ENCODE data around the gene C1orf122.
"Not testable (repeated sequence)": the region's sequence is repeated elsewhere in the genome, so short reads cannot be mapped to it uniquely, and the experiment has no call there.

The C1orf122 gene

DNA sequence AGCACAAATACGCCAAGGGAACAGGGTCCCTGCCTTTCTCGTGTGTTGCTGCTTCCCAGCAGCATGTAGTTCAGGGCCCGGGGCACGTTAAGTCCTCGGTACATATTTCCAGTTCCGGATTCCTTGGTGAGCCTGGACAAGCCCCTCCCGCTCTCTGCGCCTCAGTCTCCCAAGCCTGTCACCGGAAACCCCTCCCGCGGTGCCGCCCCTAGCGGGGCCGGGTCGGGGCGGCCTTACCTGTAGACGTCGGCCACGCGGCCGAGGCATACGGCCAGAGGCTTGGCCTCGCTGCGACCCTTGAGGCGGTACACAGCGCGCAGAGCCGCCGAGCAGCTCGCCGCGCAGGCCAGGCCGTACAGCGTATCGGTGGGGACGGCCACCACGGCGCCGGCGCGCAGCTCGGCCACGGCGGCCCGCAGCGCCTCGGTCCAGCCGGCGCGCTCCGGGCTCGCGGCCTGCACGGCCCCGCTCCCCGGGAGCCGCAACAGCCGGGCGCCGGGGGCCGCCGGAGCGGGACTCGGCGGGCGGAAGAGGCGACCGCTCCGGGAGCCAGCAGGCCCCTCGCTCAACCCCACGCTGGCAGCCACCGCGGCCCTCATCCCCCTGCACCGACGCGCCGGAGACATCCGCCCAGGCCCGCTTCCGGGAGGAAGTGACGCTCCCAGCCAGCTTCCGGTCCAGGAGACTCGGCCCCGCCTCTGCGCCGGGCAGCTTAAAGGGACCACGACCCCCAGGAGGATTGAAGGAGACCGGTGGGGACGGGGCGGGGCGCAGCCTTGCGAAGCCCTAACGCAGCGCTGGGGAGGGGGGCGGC, at the start of gene C1orf122, which contains the start of gene YRDC:
Gene C1orf122 (plus strand): TSS at position 236 of the 814 bp plus-strand sequence. CDS start 615 bp downstream, outside the sequence.
Gene YRDC (minus strand): TSS at position 654 of the 814 bp plus-strand sequence. CDS start 28 bp downstream, at position 626.
- peak; percentile 91 for DNase-seq

DNA sequence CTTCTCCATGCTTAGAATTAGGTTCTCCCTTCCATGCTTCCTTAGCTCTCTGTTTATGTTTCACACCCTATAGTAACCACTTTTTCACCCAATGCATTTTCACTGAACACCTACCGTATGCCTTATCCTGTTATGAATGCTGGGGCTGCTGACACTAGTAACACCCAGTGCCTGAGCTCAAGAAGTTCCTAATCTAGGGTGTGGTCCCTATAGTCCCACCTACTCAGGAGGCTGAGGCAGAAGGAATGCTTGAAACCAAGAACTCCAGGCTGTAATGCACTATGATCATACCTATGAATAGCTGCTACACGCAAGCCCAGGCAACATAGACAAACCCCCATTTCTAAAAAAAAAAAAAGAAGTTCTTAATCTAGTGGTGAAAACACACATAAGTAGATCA, 48.1 kb upstream of the C1orf122 start:
- DNase-seq: peak; percentile 6

DNA sequence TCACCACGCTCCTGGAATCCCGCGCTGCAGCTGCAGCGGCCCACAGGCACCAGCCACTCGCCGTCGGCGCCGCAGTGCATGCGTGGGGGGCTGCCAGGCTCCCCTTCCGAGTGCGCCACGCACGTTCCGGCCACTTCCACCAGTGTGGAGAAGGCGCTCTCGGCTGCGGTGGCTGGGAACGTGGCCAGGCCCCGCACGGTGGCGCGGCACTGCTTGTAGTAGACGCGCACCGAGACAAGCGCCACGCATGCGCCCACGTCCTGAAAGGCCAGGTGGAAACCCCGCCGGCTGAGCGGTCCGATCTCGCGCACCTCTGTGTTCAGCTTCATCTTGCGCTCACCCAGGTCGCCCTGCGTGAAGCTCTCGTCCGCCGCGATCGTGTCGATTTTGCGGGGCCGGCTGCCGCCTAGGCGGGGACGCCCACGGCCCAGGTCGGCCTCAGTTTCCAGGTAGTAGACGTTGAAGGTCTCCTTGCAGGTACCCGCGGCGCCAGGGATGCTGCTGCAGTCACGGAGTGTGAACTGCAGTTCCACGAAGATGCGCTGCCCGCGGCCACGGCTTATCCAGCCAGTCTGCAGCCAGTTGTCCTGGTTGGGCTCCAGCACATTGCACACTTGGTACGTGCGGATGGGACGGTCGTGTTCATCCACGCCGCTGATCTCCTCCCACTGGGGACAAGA, 46.0 kb upstream of the C1orf122 start:
- DNase-seq: no peak

DNA sequence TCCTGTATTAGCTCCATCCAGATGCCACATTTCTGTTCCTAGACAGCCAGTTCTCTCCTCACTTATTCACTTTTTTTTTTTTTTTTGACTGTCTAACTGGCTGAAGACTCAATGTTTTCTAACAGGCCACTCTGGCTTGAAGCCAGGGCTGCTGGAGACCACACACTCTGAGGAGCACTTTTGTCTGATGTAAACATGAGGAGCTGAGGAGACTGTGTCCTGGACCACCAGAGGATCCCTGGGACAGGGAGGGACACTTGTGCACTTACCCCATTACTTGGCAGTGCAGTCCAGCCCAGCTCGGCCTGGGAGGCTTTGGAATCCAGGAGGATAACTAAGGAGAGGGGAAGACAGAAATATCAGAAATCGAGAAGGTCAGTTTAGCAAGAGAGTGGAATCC, 45.1 kb upstream of the C1orf122 start:
- DNase-seq: no peak

DNA sequence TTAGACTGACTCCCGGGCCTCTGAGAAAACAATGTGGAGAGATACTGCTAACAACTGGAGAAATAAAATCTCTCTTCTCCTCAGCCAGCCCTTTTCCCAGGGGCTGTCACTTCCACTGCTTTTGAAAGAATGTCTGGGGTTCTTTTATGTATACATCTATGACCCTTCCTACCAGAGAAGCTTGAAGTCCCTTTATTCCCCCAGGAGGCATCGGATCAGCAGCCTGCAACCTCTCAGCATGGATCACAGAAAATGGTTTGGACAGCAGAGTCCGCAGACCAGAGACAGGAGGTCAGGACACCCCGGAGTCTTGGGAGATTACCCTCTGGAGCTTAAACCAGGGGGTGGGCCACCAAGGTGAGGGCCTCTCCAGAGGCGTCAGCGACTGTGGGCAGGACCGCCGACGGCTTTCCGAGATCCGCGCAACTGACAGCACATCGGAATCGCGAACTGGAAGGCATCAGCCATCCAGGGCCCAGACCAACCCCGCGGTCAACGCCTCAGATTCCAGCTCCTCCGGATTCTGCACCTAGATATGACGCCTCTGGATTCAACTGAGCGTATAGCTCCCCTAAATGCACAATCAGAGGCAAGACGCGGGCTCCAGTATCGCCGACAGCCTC, 43.7 kb upstream of the C1orf122 start:
- DNase-seq: no peak

DNA sequence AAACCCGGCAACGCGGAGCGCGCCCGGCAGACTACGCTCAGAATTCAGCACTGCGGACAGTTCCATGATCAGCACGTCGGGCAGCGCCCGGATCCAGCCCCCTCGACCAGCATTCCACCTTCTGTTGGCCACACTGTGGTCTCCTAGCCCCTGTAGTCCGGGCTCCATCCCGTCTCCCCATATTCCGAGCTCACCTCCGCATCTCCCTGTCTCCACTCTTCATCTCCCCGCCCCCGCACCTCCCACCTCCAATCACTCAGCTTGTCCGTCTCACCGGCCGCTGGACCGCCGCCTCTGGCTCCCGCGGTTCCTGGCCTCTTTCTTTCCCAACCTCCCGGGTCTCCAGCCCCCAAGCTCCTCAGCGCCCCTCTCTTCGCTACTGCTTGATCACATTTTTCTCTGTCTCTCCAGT, 43.2 kb upstream of the C1orf122 start:
- DNase-seq: no peak

DNA sequence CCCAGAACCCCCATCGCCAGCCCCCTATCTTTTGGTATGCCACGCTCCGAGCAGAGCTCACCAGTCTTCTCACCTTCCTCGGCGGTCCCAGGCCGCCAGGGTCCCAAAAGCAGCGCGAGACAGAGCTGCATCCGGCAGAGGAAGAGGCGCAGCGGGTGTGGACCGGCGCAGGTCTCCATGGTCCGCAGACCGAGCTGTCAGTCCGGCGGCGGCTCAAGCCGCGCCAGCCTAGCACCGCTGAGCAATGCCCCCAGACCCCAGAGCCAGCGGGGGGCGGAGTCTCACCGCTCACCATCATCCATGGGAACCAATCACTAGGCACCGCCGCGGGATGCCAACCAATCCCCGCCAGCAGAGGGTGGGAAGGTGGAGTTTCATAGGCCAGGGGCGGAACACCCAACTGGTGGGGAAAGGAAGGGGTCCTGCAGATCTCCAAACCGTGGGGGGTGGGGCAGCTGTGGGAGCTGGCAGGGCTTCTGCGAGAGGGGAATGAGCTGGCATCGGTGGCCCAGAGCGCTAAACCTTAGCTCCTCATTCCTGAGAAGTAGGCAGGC, 42.6 kb upstream of the C1orf122 start, which contains the start of gene EPHA10:
Gene EPHA10 (minus strand): TSS at position 233 of the 554 bp plus-strand sequence. CDS start 54 bp downstream, at position 179.
- peak; percentile 85 for DNase-seq

DNA sequence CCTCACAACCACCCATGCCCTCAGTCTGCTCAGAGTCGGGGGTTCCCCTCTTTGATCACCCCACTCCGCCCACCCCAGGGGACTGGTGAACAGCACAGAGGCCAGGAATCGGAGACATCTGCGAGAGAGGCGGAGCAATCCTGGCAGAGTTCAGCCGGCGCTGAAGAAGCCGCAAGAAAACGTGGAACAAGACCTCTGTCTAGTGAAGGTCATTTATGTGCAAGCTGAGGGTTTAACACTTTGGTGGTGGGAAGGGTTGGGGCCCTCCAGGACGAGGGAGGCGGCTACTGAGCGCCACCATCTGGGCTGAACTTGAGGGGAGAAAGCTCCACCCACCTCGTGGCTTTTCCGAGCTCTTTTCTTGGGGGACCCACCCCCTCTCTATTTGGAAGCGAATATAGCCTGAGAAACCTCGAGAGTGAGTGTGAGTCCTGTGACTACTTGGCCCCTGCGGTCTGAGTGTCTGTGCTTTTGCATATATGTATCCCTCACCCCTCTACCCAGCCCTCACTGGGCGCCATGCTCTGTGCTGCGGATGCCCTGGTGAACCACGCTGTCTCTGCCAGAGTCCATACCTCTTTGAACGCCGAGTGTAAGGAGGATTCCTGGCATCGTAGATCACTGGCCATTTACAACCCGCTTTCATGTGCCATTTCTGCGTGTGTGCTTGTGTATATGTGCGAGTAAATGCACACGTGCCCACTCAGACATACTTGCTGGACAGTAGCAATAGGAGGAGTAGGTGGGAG, 41.5 kb upstream of the C1orf122 start:
- peak; percentile 58 for DNase-seq

DNA sequence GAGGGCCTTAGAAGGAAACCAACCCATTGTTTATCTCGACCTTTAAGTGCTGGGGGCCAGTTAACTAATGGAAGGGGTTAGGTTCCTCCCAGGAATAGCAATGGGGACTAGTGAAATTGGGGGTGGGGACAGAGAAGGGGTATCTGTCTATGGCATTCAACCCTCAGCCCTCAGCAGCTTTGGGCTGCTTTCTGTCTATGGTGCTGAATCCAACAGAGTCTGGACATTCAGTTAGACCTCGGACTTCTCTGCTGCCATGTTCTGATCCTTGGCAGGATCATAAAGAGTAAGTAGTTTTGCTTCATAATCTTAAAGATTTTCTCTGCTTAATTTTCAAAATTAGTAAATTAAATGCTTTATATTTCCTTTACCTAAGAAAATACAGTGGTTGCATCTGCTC, 40.1 kb upstream of the C1orf122 start:
- DNase-seq: no peak

DNA sequence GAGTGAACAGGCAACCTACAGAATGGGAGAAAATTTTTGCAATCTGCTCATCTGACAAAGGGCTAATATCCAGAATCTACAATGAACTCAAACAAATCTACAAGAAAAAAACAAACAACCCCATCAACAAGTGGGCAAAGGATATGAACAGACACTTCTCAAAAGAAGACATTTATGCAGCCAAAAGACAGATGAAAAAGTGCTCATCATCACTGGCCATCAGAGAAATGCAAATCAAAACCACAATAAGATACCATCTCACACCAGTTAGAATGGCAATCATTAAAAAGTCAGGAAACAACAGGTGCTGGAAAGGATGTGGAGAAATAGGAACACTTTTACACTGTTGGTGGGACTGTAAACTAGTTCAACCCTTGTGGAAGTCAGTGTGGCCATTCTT, 36.1 kb upstream of the C1orf122 start:
- DNase-seq: not testable (repeated sequence)

DNA sequence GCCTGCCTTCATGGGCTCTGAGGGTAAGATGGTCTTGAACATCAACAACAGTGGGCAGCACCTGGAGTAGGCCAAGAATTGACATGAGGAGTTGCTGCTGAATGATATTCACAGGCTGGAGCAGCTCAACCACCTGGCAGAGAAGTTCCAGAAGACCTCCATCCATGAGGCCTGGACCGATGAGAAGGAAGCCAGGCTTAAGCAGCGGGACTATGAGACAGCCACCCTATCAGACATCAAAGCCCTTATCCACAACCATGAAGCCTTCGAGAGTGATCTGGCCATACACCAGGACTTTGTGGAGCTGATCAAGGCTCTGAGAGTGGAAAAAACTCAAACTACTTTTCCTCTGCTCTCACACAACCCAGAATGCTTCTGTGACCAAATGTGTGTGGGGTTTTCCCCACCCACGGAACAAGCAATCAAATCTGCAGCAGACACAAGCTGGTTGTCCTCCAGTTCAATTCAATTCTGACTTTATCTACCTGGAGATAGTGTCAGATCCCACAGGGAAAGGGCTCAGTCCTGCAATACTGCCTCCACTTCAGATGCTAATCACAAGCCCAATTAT, 30.6 kb upstream of the C1orf122 start:
- DNase-seq: no peak

DNA sequence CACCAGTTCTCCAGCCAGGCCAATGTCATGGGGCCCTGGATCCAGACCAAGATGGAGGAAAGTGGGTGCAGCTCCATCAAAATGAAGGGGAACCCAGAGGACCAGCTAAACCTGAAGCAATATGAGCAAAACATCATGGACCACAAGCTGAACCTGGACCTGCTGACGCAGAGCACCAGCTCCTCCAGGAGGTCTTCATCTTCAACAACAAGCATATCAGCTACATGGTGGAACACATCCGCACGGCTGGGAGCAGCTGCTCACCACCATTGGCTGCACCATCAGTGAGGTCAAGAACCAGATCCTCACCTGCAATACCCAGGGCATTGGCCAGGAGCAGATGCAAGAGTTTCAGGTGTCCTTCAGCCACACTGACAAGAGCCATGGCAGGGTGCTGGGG, 28.9 kb upstream of the C1orf122 start:
- no peak for DNase-seq

DNA sequence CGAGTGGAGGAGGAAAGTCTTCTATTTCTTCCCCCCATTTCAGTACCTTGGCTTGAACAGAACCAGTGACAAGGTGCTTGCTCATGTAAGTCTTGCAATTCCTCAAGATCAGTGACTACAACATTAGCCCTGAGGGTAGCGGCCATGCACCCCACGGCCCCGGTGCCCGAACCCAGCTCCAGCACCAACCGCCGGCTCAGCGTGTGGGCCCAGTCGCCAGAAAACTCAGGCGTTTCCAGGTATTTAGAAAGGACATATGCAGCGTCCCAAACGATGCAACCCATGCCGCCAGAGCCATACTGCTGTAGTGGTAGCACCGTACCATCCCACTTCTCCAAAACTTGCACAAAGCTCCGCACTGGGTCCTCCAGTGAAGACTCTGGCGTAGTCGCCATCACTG, 25.1 kb upstream of the C1orf122 start:
- DNase-seq: no peak

DNA sequence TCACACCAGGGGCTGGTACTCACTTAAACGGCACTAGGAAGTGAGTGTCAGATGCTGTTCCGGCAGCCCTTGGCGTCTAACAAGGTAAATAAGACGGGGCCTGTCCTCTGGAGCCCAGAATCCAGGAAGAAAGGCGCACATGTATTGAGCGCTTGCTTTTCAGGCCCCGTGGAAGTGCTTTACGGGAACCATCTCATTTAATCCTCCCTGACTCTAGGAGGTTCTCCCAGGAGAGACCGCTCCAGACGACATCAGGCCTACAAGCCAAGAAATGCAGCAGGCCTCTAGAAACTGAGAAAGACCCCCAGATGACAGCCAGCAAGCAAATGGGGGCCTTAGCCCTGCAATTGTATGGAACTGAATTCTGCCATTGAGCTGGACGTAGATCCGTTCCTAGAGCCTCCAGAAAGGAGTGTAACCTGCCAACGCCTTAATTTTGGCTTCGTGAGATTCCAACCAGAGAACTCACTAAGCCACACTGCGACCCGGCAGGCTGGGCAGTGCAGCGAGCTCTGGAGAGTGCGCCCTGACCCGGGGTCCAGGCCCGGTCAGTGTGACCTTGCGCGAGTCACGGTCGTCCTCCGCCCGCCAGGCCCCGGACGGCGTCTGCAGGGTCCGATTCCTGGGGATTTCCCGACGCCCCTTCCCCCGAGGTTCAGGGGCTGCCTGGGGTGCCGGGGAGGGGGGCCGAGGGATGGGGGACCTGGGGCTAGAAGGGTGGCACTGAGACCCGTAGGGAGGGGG, 14.5 kb upstream of the C1orf122 start:
- DNase-seq: no peak

DNA sequence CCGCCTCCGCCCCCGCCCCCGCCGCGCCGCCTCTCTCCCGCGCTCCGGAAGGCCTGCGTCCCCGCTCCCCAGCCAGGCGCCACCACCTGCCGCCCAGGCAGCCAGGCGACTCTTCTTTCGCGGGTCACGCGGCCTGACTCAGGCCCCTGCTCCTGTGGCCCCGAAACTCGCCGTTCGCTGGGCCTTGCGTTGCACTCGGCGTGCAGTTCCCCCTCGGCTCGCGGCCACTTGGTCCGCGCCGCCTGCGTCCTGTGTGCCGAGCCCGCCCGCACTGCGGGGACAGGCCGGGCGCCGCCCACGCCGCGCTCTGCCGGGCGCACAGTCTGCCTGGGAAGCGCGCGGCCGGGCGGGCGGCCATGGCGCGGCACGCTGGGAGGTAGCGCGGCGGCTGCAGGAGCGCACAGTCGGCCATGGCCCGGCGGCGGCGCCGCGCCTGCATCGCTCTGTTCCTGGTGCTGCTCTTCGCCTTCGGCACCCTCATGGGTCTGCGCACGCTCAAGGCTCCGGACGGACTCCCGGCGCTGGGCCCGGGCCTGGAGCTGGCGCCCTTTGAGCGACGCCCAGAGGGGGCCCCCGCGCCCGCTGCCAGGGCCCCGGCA, 13.7 kb upstream of the C1orf122 start, which contains the start of gene MANEAL:
Gene MANEAL (plus strand): TSS at position 75 of the 599 bp plus-strand sequence. CDS start 336 bp downstream, at position 411.
- peak; percentile 51 for DNase-seq

DNA sequence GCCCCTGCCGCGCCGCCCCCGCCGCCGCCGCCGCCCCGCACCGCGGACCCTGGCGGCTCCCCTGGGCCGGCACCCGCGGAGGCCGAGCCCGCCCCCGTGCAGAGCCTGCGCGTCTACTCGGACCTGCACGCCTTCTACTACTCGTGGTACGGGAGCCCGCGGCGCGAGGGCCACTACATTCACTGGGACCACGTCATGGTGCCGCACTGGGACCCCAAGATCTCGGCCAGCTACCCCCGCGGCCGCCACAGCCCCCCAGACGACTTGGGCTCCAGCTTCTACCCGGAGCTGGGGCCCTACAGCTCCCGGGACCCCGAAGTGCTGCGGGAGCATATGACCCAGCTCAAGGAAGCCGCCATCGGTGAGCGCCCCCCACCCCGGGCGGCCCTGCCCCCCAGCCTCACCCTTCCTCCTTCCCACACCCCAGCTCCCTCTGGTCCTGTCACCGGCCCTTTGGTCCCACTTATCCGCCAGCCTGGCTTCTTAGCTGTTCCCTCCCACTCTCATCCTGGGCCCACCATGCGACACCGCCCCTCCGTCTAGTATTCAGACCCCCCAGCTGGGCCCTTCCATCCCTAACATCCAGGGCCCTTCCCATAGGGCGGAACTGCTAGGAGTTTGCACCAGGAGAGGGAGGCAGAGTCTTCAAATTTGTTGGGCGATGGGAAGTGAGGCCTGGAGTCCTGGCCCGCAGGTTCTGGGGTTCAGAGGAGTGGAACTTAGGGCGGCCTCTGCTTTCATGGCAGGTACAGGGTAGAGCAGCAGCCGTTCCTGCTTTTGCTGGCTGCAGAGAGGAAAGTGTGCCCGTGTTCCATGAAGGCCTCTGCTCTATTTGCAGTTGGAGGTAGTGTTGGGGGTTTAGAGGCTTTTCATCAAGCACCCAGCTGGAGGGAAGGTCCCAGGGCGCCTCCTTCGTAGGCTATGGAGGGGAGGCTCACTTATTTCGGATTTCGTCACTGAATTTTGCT, 12.9 kb upstream of the C1orf122 start:
- peak; percentile 19 for DNase-seq

DNA sequence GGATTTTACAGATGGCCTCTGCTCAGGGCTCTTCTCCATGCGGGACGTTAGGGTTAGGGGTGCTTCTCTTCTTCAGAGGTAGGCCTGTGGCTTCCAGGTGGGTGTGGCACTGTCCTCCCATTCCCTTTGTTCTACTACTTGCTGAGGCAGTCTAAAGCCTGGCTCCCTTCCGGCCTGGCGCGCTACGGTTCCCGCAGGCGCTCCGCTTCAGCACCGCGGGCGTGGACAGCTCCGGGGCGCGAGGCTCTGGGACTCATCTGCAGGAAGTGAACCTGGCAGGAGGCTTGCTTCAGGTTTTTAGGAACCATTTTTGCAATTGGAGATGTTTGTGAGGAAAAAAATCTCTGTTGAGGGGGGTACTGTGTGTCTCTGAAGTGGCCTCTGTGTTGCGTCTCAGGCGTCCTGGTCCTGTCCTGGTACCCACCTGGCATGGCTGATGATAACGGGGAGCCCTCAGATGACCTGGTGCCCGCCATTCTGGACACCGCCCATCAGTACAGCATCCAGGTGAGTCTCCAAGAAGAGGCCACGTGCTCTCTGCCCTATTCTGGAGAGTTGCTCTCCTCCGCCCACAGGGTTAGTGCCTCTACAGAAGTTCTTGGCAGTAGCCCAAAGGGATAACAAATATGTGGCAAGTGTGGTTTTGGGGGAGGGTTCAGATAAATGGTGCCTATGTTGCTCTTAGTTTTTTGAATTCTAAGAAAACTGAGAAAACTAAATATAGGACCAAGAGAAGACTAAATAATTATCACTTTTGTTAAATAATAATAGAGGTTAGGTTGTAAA, 12.1 kb upstream of the C1orf122 start:
- DNase-seq: no peak

DNA sequence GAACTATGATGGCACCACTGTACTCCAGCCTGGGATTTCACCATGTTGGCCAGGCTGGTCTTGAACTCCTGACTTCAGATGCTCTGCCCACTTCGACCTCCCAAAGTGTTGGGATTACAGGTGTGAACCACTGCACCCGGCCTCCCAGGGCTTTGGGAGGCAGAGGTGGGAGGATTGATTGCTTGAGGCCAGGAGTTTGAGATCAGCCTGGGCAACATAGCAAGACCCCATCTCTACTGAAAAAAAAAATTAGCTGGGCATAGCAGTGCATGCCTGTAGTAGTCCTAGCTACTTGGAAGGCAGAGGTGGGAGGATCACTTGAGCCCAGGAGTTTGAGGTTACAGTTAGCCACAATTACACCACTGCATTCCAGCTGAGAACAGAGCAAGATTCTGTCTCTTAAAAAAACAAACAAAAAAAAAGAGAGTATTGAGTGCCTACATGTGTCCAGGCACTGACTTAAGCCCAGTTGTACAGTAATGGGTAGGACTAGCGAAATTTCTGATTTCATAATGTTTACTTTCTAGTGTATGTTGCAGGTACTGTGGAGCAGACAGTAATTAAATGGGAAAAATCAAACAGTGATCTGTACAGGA, 9.7 kb upstream of the C1orf122 start:
- no peak for DNase-seq
